A549 (cell line): ENCODE results near the gene EPS8L3.

ENCODE experiments used
- BHLHE40 ChIP-seq: IDR thresholded peaks from 2 replicates; pipeline ENCODE4 v1.6.1; 2012; ENCODE audit warnings: low read depth, low read length, inconsistent platforms
- KDM1A ChIP-seq: fragments of 200-600 bp; sonication (generic); IDR thresholded peaks from 2 replicates; pipeline ENCODE4 v1.6.1; 2016; ENCODE audit warnings: low read depth, mild to moderate bottlenecking
- RNF2 ChIP-seq: fragments of 200-600 bp; sonication (generic); IDR thresholded peaks from 2 replicates; pipeline ENCODE4 v1.6.1; 2016; ENCODE audit warnings: low read depth, mild to moderate bottlenecking, antibody characterized with exemption, moderate library complexity, borderline replicate concordance
- TF ChIP-seq, protein P1 (sequence below): fragments of >200 bp; sonication (Bioruptor Twin); formaldehyde crosslinking; IDR thresholded peaks from 3 replicates; pipeline ENCODE4 v1.5.1; 2016
- TF ChIP-seq, protein P2 (sequence below): IDR thresholded peaks from 2 replicates; pipeline ENCODE4 v1.6.1; 2012
- TF ChIP-seq, protein P3 (sequence below): fragments of 450-650 bp; IDR thresholded peaks from 2 replicates; pipeline ENCODE4 v1.6.1; 2014; ENCODE audit warnings: antibody characterized with exemption
- TF ChIP-seq, protein P4 (sequence below): IDR thresholded peaks from 2 replicates; pipeline ENCODE4 v1.6.1; 2012

DNA sequence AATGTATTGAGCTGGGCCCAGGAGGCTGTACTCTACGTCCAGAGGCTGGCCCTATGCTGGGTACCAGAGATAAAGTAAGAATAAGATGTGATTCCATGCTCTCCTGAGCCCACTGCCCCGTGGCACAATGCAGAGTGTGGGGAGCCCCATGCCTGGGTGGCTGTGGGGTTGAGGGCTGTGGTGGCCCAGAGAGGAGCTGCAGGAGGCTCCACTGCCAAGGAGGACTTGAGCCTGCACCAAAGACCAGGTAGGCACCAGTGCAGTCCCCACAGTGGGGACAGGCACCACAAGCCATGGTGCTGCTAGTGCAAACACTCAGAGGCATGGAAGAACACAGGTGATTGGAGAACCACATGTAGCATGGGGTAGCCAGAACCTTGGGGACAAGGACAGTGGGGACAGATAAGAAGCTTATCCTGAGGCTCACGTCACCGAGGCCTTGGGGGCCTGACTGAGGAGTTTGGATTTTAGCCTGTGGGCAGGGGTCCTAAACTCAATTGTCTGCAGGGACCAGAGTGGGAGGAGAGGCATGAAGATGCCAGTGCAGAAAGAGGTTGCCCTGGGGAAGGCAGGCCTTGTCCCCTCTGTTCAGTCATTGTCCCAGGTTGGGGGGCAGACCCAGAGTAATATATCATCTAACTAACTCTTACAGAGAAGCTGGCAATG lies 21.9 kb upstream of the EPS8L3 start:
- TF ChIP-seq, protein P1, sequence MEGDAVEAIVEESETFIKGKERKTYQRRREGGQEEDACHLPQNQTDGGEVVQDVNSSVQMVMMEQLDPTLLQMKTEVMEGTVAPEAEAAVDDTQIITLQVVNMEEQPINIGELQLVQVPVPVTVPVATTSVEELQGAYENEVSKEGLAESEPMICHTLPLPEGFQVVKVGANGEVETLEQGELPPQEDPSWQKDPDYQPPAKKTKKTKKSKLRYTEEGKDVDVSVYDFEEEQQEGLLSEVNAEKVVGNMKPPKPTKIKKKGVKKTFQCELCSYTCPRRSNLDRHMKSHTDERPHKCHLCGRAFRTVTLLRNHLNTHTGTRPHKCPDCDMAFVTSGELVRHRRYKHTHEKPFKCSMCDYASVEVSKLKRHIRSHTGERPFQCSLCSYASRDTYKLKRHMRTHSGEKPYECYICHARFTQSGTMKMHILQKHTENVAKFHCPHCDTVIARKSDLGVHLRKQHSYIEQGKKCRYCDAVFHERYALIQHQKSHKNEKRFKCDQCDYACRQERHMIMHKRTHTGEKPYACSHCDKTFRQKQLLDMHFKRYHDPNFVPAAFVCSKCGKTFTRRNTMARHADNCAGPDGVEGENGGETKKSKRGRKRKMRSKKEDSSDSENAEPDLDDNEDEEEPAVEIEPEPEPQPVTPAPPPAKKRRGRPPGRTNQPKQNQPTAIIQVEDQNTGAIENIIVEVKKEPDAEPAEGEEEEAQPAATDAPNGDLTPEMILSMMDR, result no peak
- TF ChIP-seq, protein P2, sequence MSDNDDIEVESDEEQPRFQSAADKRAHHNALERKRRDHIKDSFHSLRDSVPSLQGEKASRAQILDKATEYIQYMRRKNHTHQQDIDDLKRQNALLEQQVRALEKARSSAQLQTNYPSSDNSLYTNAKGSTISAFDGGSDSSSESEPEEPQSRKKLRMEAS, result no peak
- TF ChIP-seq, protein P3, sequence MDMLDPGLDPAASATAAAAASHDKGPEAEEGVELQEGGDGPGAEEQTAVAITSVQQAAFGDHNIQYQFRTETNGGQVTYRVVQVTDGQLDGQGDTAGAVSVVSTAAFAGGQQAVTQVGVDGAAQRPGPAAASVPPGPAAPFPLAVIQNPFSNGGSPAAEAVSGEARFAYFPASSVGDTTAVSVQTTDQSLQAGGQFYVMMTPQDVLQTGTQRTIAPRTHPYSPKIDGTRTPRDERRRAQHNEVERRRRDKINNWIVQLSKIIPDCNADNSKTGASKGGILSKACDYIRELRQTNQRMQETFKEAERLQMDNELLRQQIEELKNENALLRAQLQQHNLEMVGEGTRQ, result no peak
- TF ChIP-seq, protein P4, sequence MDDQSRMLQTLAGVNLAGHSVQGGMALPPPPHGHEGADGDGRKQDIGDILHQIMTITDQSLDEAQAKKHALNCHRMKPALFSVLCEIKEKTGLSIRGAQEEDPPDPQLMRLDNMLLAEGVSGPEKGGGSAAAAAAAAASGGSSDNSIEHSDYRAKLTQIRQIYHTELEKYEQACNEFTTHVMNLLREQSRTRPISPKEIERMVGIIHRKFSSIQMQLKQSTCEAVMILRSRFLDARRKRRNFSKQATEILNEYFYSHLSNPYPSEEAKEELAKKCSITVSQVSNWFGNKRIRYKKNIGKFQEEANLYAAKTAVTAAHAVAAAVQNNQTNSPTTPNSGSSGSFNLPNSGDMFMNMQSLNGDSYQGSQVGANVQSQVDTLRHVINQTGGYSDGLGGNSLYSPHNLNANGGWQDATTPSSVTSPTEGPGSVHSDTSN, result no peak
- TF ChIP-seq BHLHE40 (no peak), RNF2 (no peak), KDM1A (no peak)
